A673 (cell line): ENCODE results near the gene SLC25A53. TPM values are rescaled to one million over a fixed set of nuclear protein-coding genes. Genes with fewer than 3 reads are reported as not detected.

ENCODE experiments used
- BruUV-seq: library from RNA; stranded (reverse); fragments of 400-500 nt; replicated peaks from 2 replicates; lab custom pipeline; 2021; lab: Mats Ljungman, UMichigan
- CTCF ChIA-PET: fragments of 300-600 bp; sonication (Branson Sonifier 250); formaldehyde crosslinking; loops from one replicate; lab custom pipeline; 2022; ENCODE audit warnings: antibody characterized with exemption; lab: Charles Lee
- POLR2A ChIA-PET: fragments of 300-600 bp; sonication (Branson Sonifier 250); formaldehyde crosslinking; loops from one replicate; lab custom pipeline; 2022; ENCODE audit warnings: antibody characterized with exemption; ENCODE audit not compliant: low non-redundant PET; lab: Charles Lee
- DNase-seq: peaks from one replicate; pipeline ENCODE4 v3.0.0-alpha.2; 2015; ENCODE audit warnings: low spot score
- H3K27ac ChIP-seq: fragments of 200-600 bp; sonication (generic); 2 replicates; pipeline ENCODE4 v1.5.1; 2016; ENCODE audit warnings: mixed run types, low read depth, mild to moderate bottlenecking, mixed read lengths, antibody characterized with exemption, low read length; ENCODE audit not compliant: poor library complexity, severe bottlenecking
- H3K27me3 ChIP-seq: fragments of 200-600 bp; sonication (generic); replicated peaks from 2 replicates; pipeline ENCODE4 v1.6.1; 2017; ENCODE audit warnings: mixed run types, low read depth, mild to moderate bottlenecking, mixed read lengths, antibody characterized with exemption, low read length; ENCODE audit not compliant: insufficient read depth, poor library complexity
- H3K36me3 ChIP-seq: fragments of 200-600 bp; sonication (generic); 2 replicates; pipeline ENCODE4 v1.6.1; 2016; ENCODE audit warnings: mixed run types, mild to moderate bottlenecking, mixed read lengths, antibody characterized with exemption, low read length; ENCODE audit not compliant: insufficient read depth, poor library complexity, severe bottlenecking
- H3K4me1 ChIP-seq: fragments of 200-600 bp; sonication (generic); 2 replicates; pipeline ENCODE4 v1.6.1; 2017; ENCODE audit warnings: mixed run types, mild to moderate bottlenecking, mixed read lengths, antibody characterized with exemption, low read length; ENCODE audit not compliant: insufficient read depth, poor library complexity, severe bottlenecking
- H3K4me3 ChIP-seq: fragments of 200-600 bp; sonication (generic); 2 replicates; pipeline ENCODE4 v1.5.1; 2016; ENCODE audit warnings: low read depth, mixed run types, mild to moderate bottlenecking, mixed read lengths, low read length; ENCODE audit not compliant: poor library complexity, severe bottlenecking
- H3K9me3 ChIP-seq: fragments of 200-600 bp; sonication (generic); 2 replicates; pipeline ENCODE4 v1.6.1; 2016; ENCODE audit warnings: mixed run types, low read depth, mild to moderate bottlenecking, mixed read lengths, antibody characterized with exemption, low read length; ENCODE audit not compliant: poor library complexity, severe bottlenecking
- CTCF ChIP-seq: fragments of 300-800, 200-600 bp; sonication (generic); conservative IDR thresholded peaks from 2 replicates; pipeline ENCODE4 v1.5.1; 2017; ENCODE audit warnings: low read depth, mild to moderate bottlenecking, antibody characterized with exemption, low read length, moderate library complexity, mixed read lengths
- EZH2 ChIP-seq: fragments of 200-600 bp; sonication (generic); IDR thresholded peaks from 2 replicates; pipeline ENCODE4 v1.6.1; 2017; ENCODE audit warnings: borderline replicate concordance, low read depth, mild to moderate bottlenecking, mixed read lengths, antibody characterized with exemption, low read length; ENCODE audit not compliant: poor library complexity, severe bottlenecking
- intact Hi-C: fragments of 100-400 bp; cut with micrococcal nuclease; formaldehyde crosslinking; loops from one replicate; pipeline ENCODE4 v1.10.0; 2022; ENCODE audit not compliant: unreplicated experiment
- total RNA-seq: library from RNA; stranded (reverse); gene quantifications from 2 replicates; pipeline ENCODE4 v1.2.3, GENCODE V29; 2021

SLC25A53 gene
- total RNA-seq, 1 experiment from 2014 or later = 3.4 TPM

GRCh38 chrX:104098919-104099318, 57.9 kb downstream of the SLC25A53 start:
- ChIA-PET POLR2A (no interaction called here), CTCF (no interaction called here)
- Histone ChIP-seq H3K27ac (no peak overlapping the region), H3K4me1 (no peaks in the 10 kb centered on the region), H3K36me3 (no peaks in the 10 kb centered on the region), H3K9me3 (no peaks in the 10 kb centered on the region), H3K4me3 (no peak overlapping the region), H3K27me3 (peaks cover 34% of the 10 kb centered on the region)
- intact Hi-C loops = loop anchor here (1.0 kb wide), 2 partner anchors 37 to 172 kb away; no protein-coding TSS in a partner anchor
- no peak for TF ChIP-seq EZH2
- DNase-seq = no peak
- BruUV-seq = no TSS peak

GRCh38 chrX:104098151-104098808, 58.5 kb downstream of the SLC25A53 start:
- H3K27ac ChIP-seq = no peak overlapping the region
- intact Hi-C loops = loop anchor here (1.0 kb wide), 2 partner anchors 38 to 173 kb away; no protein-coding TSS in a partner anchor
- H3K4me3 ChIP-seq = no peak overlapping the region
- no peaks in the 10 kb centered on the region for H3K9me3 ChIP-seq
- no peaks in the 10 kb centered on the region for H3K4me1 ChIP-seq
- ChIA-PET CTCF (no interaction called here), POLR2A (no interaction called here)
- TF ChIP-seq CTCF (peak; percentile 71), EZH2 (no peak)
- peak; percentile 68 for DNase-seq
- no peaks in the 10 kb centered on the region for H3K36me3 ChIP-seq
- BruUV-seq = no TSS peak
- peaks cover 34% of the 10 kb centered on the region for H3K27me3 ChIP-seq

GRCh38 chrX:104085919-104086318, 70.9 kb downstream of the SLC25A53 start:
- Histone ChIP-seq H3K36me3 (no peaks in the 10 kb centered on the region), H3K27me3 (peaks cover 9% of the 10 kb centered on the region), H3K4me1 (no peaks in the 10 kb centered on the region), H3K4me3 (no peak overlapping the region), H3K9me3 (no peaks in the 10 kb centered on the region), H3K27ac (no peak overlapping the region)
- CTCF ChIA-PET = no interaction called here
- DNase-seq = no peak
- TF ChIP-seq CTCF (no peak), EZH2 (no peak)
- POLR2A ChIA-PET = no interaction called here
- BruUV-seq = no TSS peak
- intact Hi-C loops = no loop called here
